GM12878 (cell line): ENCODE results near the gene RFX1. TPM values are rescaled to one million over a fixed set of nuclear protein-coding genes. Genes with fewer than 3 reads are reported as not detected.

Source experiments
- ATAC-seq: fragments of 200-7000 bp; cut with Tn5 transposase; 3 replicates; pipeline ENCODE4 v1.9.1; 2020; ENCODE audit warnings: mild to moderate bottlenecking, moderate library complexity
- BruUV-seq: library from RNA; stranded (reverse); fragments of 400-500 nt; replicated peaks from 2 replicates; lab custom pipeline; 2021; lab: Mats Ljungman, UMichigan
- CTCF ChIA-PET: fragments of 300-600 bp; sonication (Branson Sonifier 250); formaldehyde crosslinking; extraction: SDS; loops from one replicate; lab custom pipeline; 2021; ENCODE audit warnings: inconsistent platforms; lab: Yijun Ruan, JAX
- POLR2A ChIA-PET: fragments of 350-600 bp; formaldehyde crosslinking; extraction: SDS; loops from one replicate; lab custom pipeline; 2021; ENCODE audit warnings: inconsistent platforms; lab: Charles Lee
- RAD21 ChIA-PET: fragments of 300-600 bp; sonication (Branson Sonifier 250); formaldehyde crosslinking; loops from one replicate; lab custom pipeline; 2023; ENCODE audit warnings: antibody characterized with exemption; ENCODE audit not compliant: unreplicated experiment; lab: Charles Lee
- SMC1A ChIA-PET: fragments of 300-600 bp; sonication (Branson Sonifier 250); formaldehyde crosslinking; loops from one replicate; lab custom pipeline; 2023; ENCODE audit not compliant: unreplicated experiment, uncharacterized antibody; lab: Charles Lee
- DNase-seq: peaks from one replicate; pipeline ENCODE4 v3.0.0-alpha.2; 2011; ENCODE audit warnings: low read depth, low spot score
- FAIRE-seq: peaks from 3 replicates; lab custom pipeline; 2011; peaks lifted over from hg19 to GRCh38; lab: Jason Lieb, UNC
- H2AFZ ChIP-seq: 2 replicates; pipeline ENCODE4 v1.6.0; 2011; ENCODE audit warnings: low read depth, low read length, control low read depth; ENCODE audit not compliant: control insufficient read depth
- H3K27ac ChIP-seq: 2 replicates; pipeline ENCODE4 v1.5.1; 2011; ENCODE audit warnings: control low read depth; ENCODE audit not compliant: control insufficient read depth, insufficient read depth
- H3K27me3 ChIP-seq, 2 experiments: replicated peaks in 1 of 2; 2 replicates each; pipeline versions ENCODE4 v1.6.0 to v1.6.1; 2011; ENCODE audit warnings: low read length in 1 of 2; ENCODE audit not compliant: control insufficient read depth in 2 of 2, insufficient read depth in 2 of 2
- H3K36me3 ChIP-seq, 2 experiments: 2 replicates each; pipeline ENCODE4 v1.5.1; 2011; ENCODE audit warnings: low read length in 1 of 2; ENCODE audit not compliant: control insufficient read depth in 2 of 2, insufficient read depth in 2 of 2
- H3K4me1 ChIP-seq: 2 replicates; pipeline ENCODE4 v1.6.1; 2011; ENCODE audit warnings: mild to moderate bottlenecking, low read length, moderate library complexity, mixed read lengths; ENCODE audit not compliant: control insufficient read depth, insufficient read depth
- H3K4me2 ChIP-seq: 2 replicates; pipeline ENCODE4 v1.6.0; 2011; ENCODE audit warnings: control low read depth; ENCODE audit not compliant: control insufficient read depth, insufficient read depth
- H3K4me3 ChIP-seq: fragments of 200-600 bp; sonication (generic); 2 replicates; pipeline ENCODE4 v1.5.1; 2016
- H3K79me2 ChIP-seq: 2 replicates; pipeline ENCODE4 v1.6.0; 2011; ENCODE audit warnings: low read length; ENCODE audit not compliant: control insufficient read depth, insufficient read depth
- H3K9ac ChIP-seq: 2 replicates; pipeline ENCODE4 v1.8.0; 2011; ENCODE audit warnings: low read length, control low read depth, mixed read lengths; ENCODE audit not compliant: control insufficient read depth, insufficient read depth
- H3K9me3 ChIP-seq: replicated peaks from 3 replicates; pipeline ENCODE4 v1.5.1; 2011; ENCODE audit warnings: mild to moderate bottlenecking, low read length; ENCODE audit not compliant: control insufficient read depth, insufficient read depth
- H4K20me1 ChIP-seq: 2 replicates; pipeline ENCODE4 v1.6.0; 2011; ENCODE audit not compliant: control insufficient read depth, insufficient read depth
- BHLHE40 ChIP-seq, 2 experiments: fragments of 450-650 bp in 1 of 2; IDR thresholded peaks; 2 replicates each; pipeline ENCODE4 v1.6.1; 2011 to 2017; ENCODE audit warnings: low read depth in 2 of 2, borderline replicate concordance in 1 of 2, improper control_type of control experiment in 1 of 2, low read length in 1 of 2, mild to moderate bottlenecking in 1 of 2
- CHD4 ChIP-seq: fragments of 200-600 bp; sonication (generic); IDR thresholded peaks from 2 replicates; pipeline ENCODE4 v1.6.1; 2016; ENCODE audit warnings: mild to moderate bottlenecking
- GATAD2B ChIP-seq: fragments of 450-650 bp; conservative IDR thresholded peaks from 2 replicates; pipeline ENCODE4 v1.6.1; 2017; ENCODE audit warnings: low read depth, mild to moderate bottlenecking, moderate library complexity
- HCFC1 ChIP-seq: fragments of 150-350 bp; IDR thresholded peaks from 2 replicates; pipeline ENCODE4 v1.6.1; 2014; ENCODE audit warnings: low read length
- IKZF2 ChIP-seq, 2 experiments: fragments of 450-650 bp; IDR thresholded peaks; 2 replicates each; pipeline ENCODE4 v1.6.1; 2017; ENCODE audit warnings: mild to moderate bottlenecking in 2 of 2, moderate library complexity in 2 of 2
- JUND ChIP-seq: IDR thresholded peaks from 2 replicates; pipeline ENCODE4 v1.6.1; 2012; ENCODE audit warnings: low read depth, mild to moderate bottlenecking, low read length, improper control_type of control experiment, moderate library complexity
- KLF5 ChIP-seq: fragments of 450-650 bp; IDR thresholded peaks from 2 replicates; pipeline ENCODE4 v1.6.1; 2014; ENCODE audit warnings: mild to moderate bottlenecking; ENCODE audit not compliant: partially characterized antibody
- MEF2A ChIP-seq: IDR thresholded peaks from 2 replicates; pipeline ENCODE4 v1.6.1; 2011; ENCODE audit warnings: low read depth, mild to moderate bottlenecking, low read length, moderate library complexity; ENCODE audit not compliant: insufficient read depth
- MTA2 ChIP-seq: fragments of 450-650 bp; IDR thresholded peaks from 2 replicates; pipeline ENCODE4 v1.6.1; 2016; ENCODE audit warnings: low read depth, mild to moderate bottlenecking, moderate library complexity
- POLR2A ChIP-seq: IDR thresholded peaks from 2 replicates; pipeline ENCODE4 v1.6.1; 2011; ENCODE audit warnings: low read depth, mild to moderate bottlenecking, low read length
- POU2F2 ChIP-seq: IDR thresholded peaks from 3 replicates; pipeline ENCODE4 v1.6.1; 2011; ENCODE audit warnings: low read depth, mild to moderate bottlenecking, low read length, borderline replicate concordance
- SP1 ChIP-seq: IDR thresholded peaks from one replicate; pipeline ENCODE4 v1.6.1; 2011; ENCODE audit warnings: low read depth, low read length
- ZNF592 ChIP-seq: fragments of 450-650 bp; IDR thresholded peaks from 2 replicates; pipeline ENCODE4 v1.6.1; 2017; ENCODE audit warnings: mild to moderate bottlenecking, moderate library complexity
- ZNF687 ChIP-seq: fragments of 450-650 bp; IDR thresholded peaks from 2 replicates; pipeline ENCODE4 v1.6.1; 2017; ENCODE audit warnings: mild to moderate bottlenecking, moderate library complexity
- WGBS: methylation state at CpG from one replicate; pipeline ENCODE4 v1.1.6; 2016; ENCODE audit warnings: low lambda C conversion rate; ENCODE audit not compliant: insufficient replicate concordance, insufficient coverage; ENCODE audit errors: missing lambda C conversion rate; 5-methylcytosine and 5-hydroxymethylcytosine counted together
- in situ Hi-C: fragments of 300-500 bp; cut with MboI; formaldehyde crosslinking; loops from 9 replicates; pipeline ENCODE4 v1.14.3; 2018; ENCODE audit warnings: mixed read lengths
- intact Hi-C: fragments of 100-400 bp; cut with micrococcal nuclease; formaldehyde crosslinking; loops from one replicate; pipeline ENCODE4 v1.14.2; 2022; ENCODE audit not compliant: unreplicated experiment
- polyA plus RNA-seq, 11 experiments: library from polyadenylated mRNA; depleted of rRNA in 4 of 11; unstranded in 6 of 11; stranded (reverse) in 5 of 11; fragments of >200 nt; fragmentation: Nextera tagmentation in 4 of 11; fragmentation: Illumina TruSeq in 1 of 11; extraction: Ambion mirVana in 4 of 11; extraction: Trizol in 1 of 11; gene quantifications; 1 replicate in 1 of 11; 2 replicates in 10 of 11; pipeline versions ENCODE4 v1.2.1 to v1.2.3, GENCODE V29; 2011 to 2016; ENCODE audit warnings: inconsistent platforms in 2 of 11, missing spikeins in 2 of 11, low read depth in 1 of 11
- total RNA-seq, 4 experiments: library from RNA; depleted of rRNA in 3 of 4; stranded (reverse); fragments of >200 nt in 3 of 4; fragmentation: Illumina TruSeq in 1 of 4; extraction: Trizol in 1 of 4; gene quantifications; 2 replicates each; pipeline versions ENCODE4 v1.2.1 to v1.2.3, GENCODE V29; 2013 to 2021

Gene RFX1
- total and polyA plus RNA-seq, 10 of the 15 experiments (the other 5 are each of a cell fraction or from before 2014, with no cell fraction given): 0.05 to 11.0 (median 1.5) TPM

GRCh38 chr19:14005349-14006084 lies 603 bp downstream of the RFX1 start:
- DNase-seq (peak; percentile 39), ATAC-seq (peak; percentile 70), FAIRE-seq (no peak)
- Histone ChIP-seq H3K27ac (peak overlapping the region; percentile 80), H3K4me1 (peaks cover 47% of the 10 kb centered on the region), H3K36me3 (no peaks in the 10 kb centered on the region), H3K4me3 (peak overlapping the region; percentile 79), H2AFZ (peak overlapping the region; percentile 85), H3K4me2 (peak overlapping the region; percentile 95), H3K9me3 (no peaks in the 10 kb centered on the region), H4K20me1 (no peaks in the 10 kb centered on the region), H3K9ac (peak overlapping the region; percentile 61), H3K79me2 (peaks cover 11% of the 10 kb centered on the region), H3K27me3 (no peaks in the 10 kb centered on the region)
- BruUV-seq: TSS peak; percentile 87
- intact Hi-C loops: loop anchor here (2.0 to 10.0 kb wide), 2 partner anchors 19 to 851 kb away; partner anchors contain the start of genes IER2 and STX10
- RAD21 ChIA-PET: interaction anchor here (0.8 to 4.6 kb wide), 12 partner anchors 10 to 166 kb away, joined by 3 to 35 read pairs (median 9); partner anchors contain the start of genes ASF1B, DCAF15 and IL27RA
- under 1% methylated on average over 10 of the region's 50 CpGs for WGBS
- POLR2A ChIA-PET: interaction anchor here (0.7 to 4.9 kb wide), 15 partner anchors 10 to 99 kb away, joined by 3 to 49 read pairs (median 6); partner anchors contain the start of gene IL27RA
- in situ Hi-C loops: no loop called here
- SMC1A ChIA-PET: interaction anchor here (0.6 to 4.0 kb wide), 11 partner anchors 9 to 275 kb away, joined by 3 to 18 read pairs (median 8); partner anchors contain the start of gene IL27RA
- CTCF ChIA-PET: interaction anchor here (1.0 to 5.1 kb wide), 9 partner anchors 12 to 131 kb away, joined by 3 to 30 read pairs (median 5); partner anchors contain the start of genes ASF1B, DCAF15 and IL27RA
- TF ChIP-seq ZNF592 (no peak), KLF5 (no peak), POU2F2 (no peak), MEF2A (no peak), BHLHE40 (IDR thresholded peaks at IDR 0.05; ENCODE audit: borderline replicate concordance in 1 of 2, low read depth in 2 of 2, low read length in 1 of 2) (0 out of 4 replicates have a peak, but pooled peaks of 1 of the 2 experiments have one; percentile 23), GATAD2B (0 out of 2 replicates have a peak, but pooled peaks have one; percentile 26), JUND (no peak), IKZF2 (IDR thresholded peaks at IDR 0.05) (peak; percentile 80 to 86), MTA2 (peak; percentile 4; the same call in 1 of the 2 replicates), ZNF687 (0 out of 2 replicates have a peak, but pooled peaks have one; percentile 50), HCFC1 (0 out of 2 replicates have a peak, but pooled peaks have one; percentile 22), SP1 (peak; percentile 36), CHD4 (no peak), POLR2A (peak; percentile 82)
